Activated CD4-positive, alpha-beta T cell treated with anti-CD3 and anti-CD28 coated beads, Interleukin-2, amount 50 U/mL, for 48 hours (primary cell): ENCODE data around the gene RET.

Experiments used
- DNase-seq, 2 experiments: peaks; one replicate each; pipeline ENCODE4 v3.0.0-alpha.2; 2020

Gene RET

DNA sequence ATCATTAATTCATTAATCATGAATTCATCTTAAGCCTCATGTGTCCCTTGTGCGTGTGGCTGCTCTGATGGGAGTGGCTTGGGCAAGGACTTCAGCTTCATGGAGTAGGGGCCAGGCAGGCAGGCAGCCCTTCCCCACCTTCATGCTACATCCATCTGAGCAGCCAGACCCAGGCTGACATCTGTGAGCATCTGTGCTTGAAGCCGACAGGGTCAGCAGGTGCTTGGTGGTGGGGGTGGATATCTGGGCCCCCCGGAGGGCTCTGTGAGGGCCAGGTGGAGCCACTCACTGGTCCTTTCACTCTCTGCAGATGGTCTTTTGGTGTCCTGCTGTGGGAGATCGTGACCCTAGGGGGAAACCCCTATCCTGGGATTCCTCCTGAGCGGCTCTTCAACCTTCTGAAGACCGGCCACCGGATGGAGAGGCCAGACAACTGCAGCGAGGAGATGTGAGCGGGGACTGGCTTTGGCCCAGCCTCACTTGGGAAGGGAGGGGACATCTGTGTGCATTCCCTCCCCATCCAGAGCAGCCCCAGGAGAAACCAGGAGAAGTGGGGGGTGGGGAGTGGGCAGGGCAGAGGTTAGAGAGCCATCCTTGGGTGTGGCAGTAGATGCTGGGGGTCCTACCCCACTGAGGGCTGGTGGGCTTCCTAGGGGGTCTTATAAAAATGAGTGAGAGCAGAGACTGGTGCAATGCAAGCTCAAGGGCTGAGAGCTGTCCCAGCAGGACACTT lies 46.7 kb downstream of the RET start:
- no peak for DNase-seq

DNA sequence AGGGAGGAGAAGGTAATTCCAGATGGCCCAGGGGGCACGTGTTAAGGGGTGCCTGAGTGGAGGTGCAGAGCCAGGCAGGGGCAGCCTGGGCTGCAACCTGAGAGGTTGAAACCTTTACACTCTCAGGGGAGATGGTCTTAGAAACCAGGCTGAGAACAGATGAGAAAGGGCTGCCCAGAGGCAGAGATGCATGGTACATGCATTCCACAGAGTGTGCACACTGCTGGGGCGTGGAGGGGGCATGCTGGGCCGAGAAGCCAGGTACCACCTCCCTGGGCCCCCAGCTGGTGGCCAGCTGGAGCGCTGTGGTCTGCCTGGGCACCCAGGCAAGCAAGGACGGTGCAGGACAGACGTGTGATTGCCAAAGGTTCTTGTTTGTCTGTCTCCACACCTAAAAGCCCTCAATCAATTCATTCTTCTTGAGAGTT lies 47.2 kb downstream of the RET start:
- DNase-seq = no peak

DNA sequence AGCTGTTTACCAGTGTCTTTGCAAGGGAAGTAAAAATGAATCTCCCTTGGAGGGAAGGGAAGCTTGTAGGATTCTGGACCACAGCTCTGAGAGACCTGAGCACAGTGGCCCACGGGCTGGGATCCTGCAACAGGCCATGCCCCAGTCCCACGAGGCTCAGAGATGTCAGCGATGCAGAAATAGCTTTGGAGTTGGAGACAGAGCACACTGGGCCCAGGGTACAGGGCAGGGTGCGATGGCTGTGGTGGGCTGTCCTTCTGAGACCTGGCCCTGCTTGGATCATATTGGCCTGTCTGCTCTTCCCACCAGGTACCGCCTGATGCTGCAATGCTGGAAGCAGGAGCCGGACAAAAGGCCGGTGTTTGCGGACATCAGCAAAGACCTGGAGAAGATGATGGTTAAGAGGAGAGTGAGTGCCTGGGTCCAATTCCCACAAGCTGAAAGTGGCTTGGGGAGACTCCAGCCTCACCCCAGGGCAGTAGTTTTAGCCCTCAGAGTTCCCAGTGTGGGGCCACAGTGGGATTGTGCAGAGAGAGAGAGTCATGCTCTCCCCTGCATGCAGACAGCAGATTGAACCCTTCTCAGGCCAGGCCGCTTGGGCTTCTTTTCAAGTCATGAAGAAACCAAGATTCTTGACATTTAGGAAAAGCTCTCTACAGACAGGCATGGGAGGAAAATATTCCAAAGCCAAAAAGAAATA lies 47.9 kb downstream of the RET start:
- DNase-seq = no peak

DNA sequence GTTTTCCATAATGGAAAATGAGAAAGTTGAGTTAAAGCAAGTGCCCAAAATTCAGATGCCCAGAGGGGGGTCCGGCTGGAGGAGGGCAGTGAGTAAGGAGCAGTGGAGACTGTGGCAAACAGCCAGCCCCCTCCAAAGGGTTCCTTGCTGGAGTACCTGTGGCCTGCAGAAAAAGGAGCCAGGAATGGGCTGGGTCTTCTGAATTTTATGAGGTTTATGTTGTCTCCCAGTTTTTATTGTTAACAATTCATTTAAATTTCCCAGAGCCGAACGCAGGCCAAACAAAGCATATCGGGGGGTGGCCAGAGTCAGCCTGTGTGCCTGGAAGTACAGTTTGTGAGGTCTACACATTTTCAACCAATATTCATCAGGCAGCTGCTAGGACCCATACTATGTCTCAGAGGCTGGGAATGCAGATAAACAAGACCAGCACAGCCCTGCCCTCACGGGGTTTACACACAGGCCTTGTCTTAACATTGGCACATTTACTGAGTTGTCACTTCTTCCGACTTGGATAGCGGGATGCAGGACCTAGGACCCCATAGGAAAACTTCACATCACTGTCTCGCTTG lies 48.5 kb downstream of the RET start:
- DNase-seq = no peak

DNA sequence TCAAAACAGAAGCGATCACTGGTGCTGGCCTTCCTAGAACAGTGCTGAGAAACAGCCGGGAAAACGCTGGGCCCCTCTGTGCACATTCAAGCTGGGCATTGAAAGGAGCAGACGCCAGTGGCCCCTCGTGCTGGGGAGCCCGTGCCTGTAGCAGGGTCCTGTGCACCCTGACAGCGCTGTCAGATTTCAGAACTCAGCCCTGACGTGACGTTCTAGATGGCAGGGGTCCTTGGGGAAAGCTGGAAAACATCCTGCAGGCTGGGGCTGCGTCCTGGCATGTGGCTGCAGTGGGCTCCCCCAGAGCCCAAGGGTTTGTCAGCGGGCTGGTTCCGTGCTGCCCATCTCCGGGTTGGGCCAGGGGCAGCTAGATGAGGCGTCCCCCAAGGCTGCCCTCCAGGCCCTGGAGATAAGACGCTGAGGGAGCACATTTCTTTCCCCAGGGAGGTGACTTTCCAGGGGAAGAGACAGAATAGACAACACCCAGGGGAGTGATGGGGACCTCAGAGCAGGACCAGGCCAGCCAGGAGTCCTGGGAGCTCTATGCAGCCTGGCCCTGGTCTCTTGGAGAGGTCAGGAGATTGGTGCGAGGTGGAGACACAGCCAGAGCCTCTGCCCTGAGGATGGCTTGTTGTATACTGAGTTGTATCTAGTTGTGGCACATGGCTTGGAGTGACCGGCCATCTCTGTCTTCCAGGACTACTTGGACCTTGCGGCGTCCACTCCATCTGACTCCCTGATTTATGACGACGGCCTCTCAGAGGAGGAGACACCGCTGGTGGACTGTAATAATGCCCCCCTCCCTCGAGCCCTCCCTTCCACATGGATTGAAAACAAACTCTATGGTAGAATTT lies 49.2 kb downstream of the RET start:
- DNase-seq = no peak

DNA sequence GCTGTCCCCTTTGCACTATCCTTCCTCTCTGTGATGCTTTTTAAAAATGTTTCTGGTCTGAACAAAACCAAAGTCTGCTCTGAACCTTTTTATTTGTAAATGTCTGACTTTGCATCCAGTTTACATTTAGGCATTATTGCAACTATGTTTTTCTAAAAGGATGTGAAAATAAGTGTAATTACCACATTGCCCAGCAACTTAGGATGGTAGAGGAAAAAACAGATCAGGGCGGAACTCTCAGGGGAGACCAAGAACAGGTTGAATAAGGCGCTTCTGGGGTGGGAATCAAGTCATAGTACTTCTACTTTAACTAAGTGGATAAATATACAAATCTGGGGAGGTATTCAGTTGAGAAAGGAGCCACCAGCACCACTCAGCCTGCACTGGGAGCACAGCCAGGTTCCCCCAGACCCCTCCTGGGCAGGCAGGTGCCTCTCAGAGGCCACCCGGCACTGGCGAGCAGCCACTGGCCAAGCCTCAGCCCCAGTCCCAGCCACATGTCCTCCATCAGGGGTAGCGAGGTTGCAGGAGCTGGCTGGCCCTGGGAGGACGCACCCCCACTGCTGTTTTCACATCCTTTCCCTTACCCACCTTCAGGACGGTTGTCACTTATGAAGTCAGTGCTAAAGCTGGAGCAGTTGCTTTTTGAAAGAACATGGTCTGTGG lies 50.0 kb downstream of the RET start:
- no peak for DNase-seq

DNA sequence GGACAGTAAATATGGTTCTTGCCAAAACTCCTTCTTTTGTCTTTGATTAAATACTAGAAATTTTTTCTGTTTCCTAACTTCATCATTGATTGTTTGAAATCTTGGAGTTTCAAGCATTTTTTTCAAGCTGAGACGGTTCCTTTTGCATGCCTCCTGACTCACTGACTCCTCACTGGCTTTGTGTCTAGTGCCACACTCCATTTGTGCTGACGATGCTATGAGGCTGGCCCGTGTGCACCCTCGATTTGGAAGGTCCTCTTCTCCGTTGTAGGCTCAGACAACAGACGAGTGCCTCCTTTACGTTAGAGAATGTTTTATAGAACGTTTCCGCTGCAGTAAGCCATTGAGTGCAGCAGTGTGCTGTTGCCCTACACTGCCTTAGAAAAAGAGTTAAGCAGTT lies 50.6 kb downstream of the RET start:
- no peak for DNase-seq

DNA sequence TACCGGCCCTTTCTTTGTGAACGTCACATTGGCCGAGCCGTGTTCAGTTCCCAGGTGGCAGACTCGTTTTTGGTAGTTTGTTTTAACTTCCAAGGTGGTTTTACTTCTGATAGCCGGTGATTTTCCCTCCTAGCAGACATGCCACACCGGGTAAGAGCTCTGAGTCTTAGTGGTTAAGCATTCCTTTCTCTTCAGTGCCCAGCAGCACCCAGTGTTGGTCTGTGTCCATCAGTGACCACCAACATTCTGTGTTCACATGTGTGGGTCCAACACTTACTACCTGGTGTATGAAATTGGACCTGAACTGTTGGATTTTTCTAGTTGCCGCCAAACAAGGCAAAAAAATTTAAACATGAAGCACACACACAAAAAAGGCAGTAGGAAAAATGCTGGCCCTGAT lies 51.5 kb downstream of the RET start:
- DNase-seq = no peak

DNA sequence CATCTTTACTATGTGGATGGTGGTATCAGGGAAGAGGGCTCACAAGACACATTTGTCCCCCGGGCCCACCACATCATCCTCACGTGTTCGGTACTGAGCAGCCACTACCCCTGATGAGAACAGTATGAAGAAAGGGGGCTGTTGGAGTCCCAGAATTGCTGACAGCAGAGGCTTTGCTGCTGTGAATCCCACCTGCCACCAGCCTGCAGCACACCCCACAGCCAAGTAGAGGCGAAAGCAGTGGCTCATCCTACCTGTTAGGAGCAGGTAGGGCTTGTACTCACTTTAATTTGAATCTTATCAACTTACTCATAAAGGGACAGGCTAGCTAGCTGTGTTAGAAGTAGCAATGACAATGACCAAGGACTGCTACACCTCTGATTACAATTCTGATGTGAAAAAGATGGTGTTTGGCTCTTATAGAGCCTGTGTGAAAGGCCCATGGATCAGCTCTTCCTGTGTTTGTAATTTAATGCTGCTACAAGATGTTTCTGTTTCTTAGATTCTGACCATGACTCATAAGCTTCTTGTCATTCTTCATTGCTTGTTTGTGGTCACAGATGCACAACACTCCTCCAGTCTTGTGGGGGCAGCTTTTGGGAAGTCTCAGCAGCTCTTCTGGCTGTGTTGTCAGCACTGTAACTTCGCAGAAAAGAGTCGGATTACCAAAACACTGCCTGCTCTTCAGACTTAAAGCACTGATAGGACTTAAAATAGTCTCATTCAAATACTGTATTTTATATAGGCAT lies 52.3 kb downstream of the RET start:
- DNase-seq = peak in 1 of 2 experiments; percentile 14

DNA sequence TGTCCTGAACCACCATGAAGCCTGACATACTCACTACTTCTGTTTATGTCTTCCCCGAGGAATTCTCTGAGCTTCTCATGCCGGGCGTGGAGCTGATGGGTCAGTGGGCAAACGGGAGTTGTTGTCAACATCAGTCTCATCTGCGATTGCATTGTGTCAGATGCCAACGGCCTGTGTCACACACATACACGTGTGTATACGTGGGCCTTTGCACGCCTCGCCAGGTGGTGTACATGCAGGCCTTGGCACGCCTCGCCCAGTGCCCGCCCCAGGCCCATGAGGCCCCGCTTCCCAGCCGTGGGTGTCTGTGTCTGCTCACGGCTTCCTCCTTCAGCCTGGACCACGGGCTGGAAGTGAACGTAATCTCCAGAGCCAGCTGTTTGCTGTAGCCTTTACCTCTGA lies 53.9 kb downstream of the RET start:
- DNase-seq = no peak

DNA sequence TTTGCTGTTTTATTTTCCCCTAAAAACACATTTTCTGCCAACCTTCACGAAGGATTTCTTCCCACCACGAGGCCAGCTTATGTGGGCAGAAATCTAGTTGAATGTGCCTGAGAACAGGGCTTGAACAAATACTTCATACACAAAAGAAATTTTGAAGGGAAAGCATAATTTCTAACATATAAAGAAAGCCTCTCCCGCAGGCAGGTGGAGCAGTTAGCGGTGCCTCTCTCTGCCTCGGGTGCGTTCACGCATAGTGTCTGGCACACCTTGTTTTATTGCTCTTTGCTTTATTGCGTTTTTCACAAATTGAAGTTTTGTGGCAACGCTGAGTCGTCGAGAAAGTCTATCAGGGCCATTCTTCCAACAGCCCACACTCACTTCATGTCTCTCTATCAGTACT lies 54.4 kb downstream of the RET start:
- DNase-seq = no peak

DNA sequence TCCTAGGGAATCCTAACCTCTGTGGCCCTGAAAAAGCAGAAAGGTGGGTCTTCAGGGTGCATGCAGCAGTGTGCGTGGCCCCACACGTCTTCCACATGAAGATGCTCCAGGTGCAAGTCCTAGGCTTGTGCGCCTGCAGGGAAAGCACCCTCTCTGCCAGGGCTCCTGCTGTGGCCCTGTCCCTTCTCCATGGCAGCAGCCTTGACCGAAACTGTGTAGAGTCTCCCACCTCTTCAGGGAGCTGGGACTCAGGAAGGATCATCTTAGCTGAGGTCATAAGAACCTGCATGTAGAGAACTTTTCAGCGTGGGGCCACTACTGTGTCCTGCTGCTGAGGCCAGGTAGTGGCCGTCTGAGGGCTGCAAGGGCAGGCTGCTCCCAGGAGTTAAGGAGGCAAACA lies 55.0 kb downstream of the RET start:
- DNase-seq = no peak

DNA sequence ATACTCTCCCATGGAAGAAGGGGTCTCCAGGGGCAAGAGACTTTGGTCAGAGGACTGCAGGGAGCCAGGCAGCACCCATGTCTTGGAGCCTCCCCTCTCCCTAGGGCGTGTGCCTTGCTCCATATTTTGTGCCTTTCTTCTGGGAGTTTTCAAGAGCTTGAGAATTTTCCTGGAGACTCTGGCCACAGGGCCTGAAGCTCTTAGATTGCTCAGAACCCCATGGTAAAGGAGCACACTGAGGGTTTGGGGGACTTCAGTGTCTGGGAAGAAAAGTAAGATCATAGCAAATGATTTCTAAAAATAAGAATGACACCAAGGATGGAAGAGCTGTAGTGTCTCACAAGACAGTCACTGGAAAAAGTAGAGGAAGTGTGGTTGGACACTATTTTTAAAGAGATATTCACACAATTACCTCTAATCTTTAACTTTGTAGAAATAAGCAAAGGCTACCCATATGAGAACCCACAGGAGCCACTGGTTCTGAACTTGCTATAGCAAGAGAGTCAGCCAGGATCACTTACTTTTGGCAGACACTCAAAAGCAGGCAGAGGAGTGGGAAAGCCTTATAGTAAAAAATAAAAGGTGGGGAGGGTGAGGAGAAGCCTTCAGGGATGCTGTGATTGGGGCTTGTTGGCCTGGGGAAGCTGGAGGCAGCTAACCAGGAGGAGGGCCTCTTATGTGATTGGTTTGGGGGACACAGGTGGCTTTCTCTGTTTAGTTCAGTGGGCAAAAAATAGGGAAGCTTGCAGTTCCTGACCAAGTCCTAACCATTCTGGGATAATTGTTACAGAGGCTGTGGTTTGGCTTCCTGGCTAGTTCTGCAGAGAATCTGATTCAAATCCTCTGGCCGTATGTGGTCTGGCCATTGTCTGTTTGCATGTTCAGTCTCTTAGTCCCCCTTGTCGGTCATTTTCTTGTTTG lies 56.3 kb downstream of the RET start:
- DNase-seq = no peak

DNA sequence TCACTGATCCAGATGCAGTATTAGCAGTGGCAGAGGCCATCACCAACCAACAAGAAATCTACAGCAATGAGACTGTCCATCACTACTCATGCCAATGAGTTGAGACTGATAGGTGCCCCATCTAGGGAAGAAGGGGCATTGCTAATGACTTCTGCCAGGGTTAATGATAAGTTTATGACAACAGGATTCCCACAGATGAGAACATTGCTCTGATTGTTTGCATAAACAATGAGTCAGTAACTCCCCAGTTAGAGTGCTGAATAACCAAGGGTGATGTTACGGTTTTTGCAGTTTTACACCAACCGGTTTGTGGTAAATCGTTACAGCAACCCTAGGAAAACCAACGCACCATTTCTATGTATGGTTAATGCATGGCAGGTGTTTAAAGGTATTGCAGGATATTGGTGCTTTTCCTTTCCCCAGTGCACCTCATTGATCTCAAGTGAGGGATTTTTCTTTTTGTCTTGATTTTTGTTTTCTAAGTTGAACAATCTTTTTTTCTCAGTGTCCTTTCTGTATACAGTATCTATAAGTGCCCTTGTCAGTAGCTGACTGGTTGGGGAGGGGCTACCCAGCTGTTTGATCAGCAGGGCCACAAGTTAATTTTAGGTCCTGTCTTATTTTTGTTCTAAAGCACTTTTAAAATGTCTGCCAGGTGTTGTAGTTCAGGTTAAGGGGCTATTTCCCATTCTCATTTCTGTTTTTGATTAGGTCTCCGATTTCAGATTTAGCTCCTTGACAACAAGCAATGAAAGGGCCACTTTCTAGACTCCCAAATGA lies 57.4 kb downstream of the RET start:
- no peak for DNase-seq

DNA sequence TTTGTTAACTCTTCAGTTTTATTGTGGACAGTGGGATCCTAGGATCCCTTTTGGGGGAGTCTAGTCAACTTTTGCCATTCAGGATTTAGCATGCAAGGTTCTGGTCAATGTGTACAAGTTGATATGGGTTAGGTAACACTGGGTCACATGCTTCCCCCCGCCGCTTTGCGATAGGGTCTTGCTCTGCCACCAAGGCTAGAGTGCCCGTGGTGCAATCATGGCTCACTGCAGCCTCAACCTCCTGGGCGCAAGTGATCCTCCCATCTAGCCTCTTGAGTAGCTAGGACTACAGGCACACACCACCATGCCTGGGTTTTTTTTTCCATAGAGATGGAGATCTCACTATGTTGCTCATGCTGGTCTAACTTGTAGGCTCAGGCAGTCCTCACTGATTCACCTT lies 58.2 kb downstream of the RET start:
- DNase-seq = no peak

DNA sequence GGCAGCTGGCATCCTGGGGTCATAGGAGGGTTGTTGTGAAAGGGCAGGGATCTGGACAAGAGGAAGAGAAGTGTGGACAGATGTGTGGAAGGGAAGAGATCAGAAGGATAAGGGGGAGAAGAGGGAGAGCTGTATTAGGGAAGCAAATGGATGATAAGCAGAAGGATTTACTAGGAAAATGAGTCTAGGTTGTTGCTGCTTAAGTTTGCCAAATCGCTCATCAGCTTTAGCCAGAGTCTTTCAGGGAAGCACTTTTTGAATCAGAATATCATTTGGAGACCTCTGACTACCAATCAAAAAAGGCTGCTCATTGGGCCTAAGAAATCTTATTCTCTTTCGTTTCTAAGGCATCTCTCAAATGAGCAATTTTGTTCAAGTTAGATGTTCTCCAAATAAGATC lies 58.8 kb downstream of the RET start:
- no peak for DNase-seq

DNA sequence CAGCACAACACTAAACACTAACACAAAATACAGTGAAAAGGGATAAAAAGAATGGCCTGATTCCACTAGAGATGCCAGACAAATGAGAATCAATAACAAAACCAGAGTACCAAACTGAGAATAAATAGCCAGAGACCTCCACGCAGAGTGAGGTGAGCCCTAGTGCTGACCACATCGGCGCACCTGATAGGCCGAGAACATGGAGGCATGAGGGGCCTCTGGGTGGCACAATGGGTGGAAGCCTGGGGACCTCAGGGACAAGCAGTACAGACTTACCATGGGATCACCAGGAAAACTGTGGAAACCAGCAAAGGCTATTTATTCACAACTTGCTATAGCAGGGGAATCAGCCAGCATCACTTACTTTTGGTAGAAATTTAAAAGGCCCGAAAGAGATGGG lies 59.6 kb downstream of the RET start:
- no peak for DNase-seq

DNA sequence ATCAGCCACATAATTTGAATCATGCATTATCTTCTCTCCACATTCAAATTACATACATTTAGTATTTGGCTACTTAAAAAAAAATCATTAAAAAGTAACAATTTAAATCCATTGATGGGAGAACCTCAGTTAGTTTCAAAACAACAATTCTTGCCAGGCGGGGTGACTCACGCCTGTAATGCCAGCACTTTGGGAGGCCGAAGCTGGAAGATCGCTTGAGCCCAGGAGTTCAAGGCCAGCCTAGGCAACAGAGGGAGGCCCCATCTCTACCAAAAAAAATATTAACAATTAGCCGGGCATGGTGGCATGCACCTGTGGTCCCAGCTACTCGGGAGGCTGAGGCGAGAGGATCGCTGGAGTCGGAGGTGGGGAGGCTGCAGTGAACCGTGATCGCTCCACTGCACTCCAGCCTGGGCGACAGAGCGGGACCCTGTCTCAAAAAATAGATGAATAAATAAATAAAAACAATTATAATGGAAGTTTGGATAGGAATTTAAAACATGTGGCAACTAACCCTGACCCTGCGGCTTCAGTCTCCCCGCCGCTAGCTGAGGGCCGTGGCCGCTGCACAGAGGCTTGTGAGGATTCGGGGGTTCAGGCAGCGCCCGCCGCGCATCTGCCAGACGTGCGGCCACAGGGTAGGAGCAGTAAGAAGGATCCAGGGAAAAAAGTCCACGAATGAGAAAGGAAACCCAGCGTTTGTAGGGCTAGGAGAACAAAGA lies 60.3 kb downstream of the RET start:
- no peak for DNase-seq

DNA sequence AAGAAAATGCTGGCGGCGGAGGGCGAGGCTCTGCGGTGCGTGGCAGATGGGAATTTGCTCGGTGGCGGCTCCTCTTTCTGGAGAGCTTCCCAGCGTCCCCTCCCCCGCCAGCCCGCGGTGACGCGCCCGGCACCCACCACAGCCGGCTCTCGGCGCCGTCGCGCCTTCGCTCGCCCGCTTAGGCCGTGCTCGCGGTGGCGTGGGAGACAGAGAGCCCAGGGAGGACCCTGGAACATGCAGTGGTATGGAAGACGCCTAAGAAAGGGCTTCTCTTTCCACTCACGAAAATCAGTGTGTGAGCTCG lies 60.8 kb downstream of the RET start:
- peak; percentile 40 to 51 for DNase-seq
